Measurements from ENCODE around the gene TMEM203. TPM values are rescaled to one million over a fixed set of nuclear protein-coding genes. Genes with fewer than 3 reads are reported as not detected.

TMEM203 gene
- total and polyA plus RNA-seq, 12 donors: 21.7 to 48.4 (median 40.0) TPM

- TF ChIP-seq CTCF (IDR thresholded peaks at IDR 0.05): no peak
- TF ChIP-seq POLR2A (IDR thresholded peaks at IDR 0.05): no peak
- Histone ChIP-seq H3K27ac (no peak overlapping the region), H3K36me3 (replicated peaks in 1 of 2) (no peaks in the 10 kb centered on the region), H3K27me3 (no peaks in the 10 kb centered on the region), H3K4me1 (replicated peaks in 1 of 2) (peaks cover 6 to 18% of the 10 kb centered on the region in 2 donors), H3K9me3 (replicated peaks in 1 of 3) (no peaks in the 10 kb centered on the region), H3K4me3 (no peak overlapping the region)
- WGBS, 4 donors: 44 to 72% (median 53%) methylated on average over 9 to 17 of the region's 18 CpGs
- peak in 1 of 7 donors; percentile 53 for DNase-seq
- intact Hi-C loops (cut with DNase I): no loop called here
These were observed 45.1 kb upstream of the TMEM203 start for GRCh38 chr9:137250329-137251193.

- Histone ChIP-seq H3K36me3 (replicated peaks in 1 of 2) (peaks cover 0 to 10% of the 10 kb centered on the region in 2 donors), H3K4me3 (no peak overlapping the region), H3K9me3 (replicated peaks in 1 of 3) (no peaks in the 10 kb centered on the region), H3K4me1 (replicated peaks in 1 of 2) (peaks cover 0 to 15% of the 10 kb centered on the region in 2 donors), H3K27me3 (no peaks in the 10 kb centered on the region), H3K27ac (no peak overlapping the region)
- no peak for DNase-seq
- intact Hi-C loops (cut with DNase I): no loop called here
- TF ChIP-seq CTCF (IDR thresholded peaks at IDR 0.05) (no peak), POLR2A (IDR thresholded peaks at IDR 0.05) (no peak)
- 83 to 100% (median 87%) methylated on average over 1 to 6 of the region's 6 CpGs for WGBS, 4 donors
These were observed 42.4 kb upstream of the TMEM203 start for GRCh38 chr9:137247916-137248175.

- DNase-seq: no peak
- Histone ChIP-seq H3K4me3 (no peak overlapping the region), H3K27me3 (no peaks in the 10 kb centered on the region), H3K27ac (no peak overlapping the region), H3K4me1 (replicated peaks in 1 of 2) (peaks cover 0 to 20% of the 10 kb centered on the region in 2 donors), H3K36me3 (replicated peaks in 1 of 2) (peaks cover 0 to 15% of the 10 kb centered on the region in 2 donors), H3K9me3 (replicated peaks in 1 of 3) (no peaks in the 10 kb centered on the region)
- intact Hi-C loops (cut with DNase I): no loop called here
- TF ChIP-seq POLR2A (IDR thresholded peaks at IDR 0.05) (no peak), CTCF (IDR thresholded peaks at IDR 0.05) (no peak)
- WGBS, 4 donors: 60 to 76% (median 68%) methylated on average over 19 to 20 of the region's 20 CpGs
These were observed 41.9 kb upstream of the TMEM203 start for GRCh38 chr9:137247135-137247915.
